Tongue (tissue), 2 donors: ENCODE measurements around the gene TMEM219. TPM values are rescaled to one million over a fixed set of nuclear protein-coding genes. Genes with fewer than 3 reads are reported as not detected.

Source experiments
- DNase-seq: peaks from one replicate; pipeline ENCODE4 v3.0.0-alpha.2; 2015
- total RNA-seq: library from RNA; depleted of rRNA; stranded (reverse); fragments of >200 nt; gene quantifications from one replicate; pipeline ENCODE4 v1.2.3, GENCODE V29; 2014

Gene TMEM219
- total RNA-seq, 1 donor from 2014 or later: 28.2 TPM

- no peak for DNase-seq
Measured at GRCh38 chr16:29982560-29983419, 20.9 kb downstream of the TMEM219 start.

- DNase-seq: no peak
Measured at GRCh38 chr16:29983420-29984136, 21.7 kb downstream of the TMEM219 start.

- DNase-seq: no peak
Measured at GRCh38 chr16:29984137-29984763, 22.4 kb downstream of the TMEM219 start.

DNA sequence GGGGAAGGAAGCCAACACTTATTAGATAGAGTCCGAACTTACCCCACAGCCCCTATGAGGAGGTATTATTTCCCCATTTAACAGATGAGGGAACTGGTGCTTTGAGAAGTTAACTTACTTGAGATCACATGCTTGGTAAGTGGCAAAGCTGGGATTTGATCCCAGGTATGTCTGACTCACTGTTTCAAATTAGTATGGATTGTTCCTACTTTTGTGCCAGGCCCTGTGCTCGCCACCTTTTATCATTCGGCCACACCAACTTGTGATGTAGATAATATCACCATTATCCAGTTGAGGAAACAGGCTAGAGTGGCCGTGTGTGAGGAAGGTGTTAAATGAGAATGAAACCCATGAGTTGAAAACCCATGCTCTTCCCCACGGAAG lies 22.9 kb downstream of the TMEM219 start:
- no peak for DNase-seq

DNA sequence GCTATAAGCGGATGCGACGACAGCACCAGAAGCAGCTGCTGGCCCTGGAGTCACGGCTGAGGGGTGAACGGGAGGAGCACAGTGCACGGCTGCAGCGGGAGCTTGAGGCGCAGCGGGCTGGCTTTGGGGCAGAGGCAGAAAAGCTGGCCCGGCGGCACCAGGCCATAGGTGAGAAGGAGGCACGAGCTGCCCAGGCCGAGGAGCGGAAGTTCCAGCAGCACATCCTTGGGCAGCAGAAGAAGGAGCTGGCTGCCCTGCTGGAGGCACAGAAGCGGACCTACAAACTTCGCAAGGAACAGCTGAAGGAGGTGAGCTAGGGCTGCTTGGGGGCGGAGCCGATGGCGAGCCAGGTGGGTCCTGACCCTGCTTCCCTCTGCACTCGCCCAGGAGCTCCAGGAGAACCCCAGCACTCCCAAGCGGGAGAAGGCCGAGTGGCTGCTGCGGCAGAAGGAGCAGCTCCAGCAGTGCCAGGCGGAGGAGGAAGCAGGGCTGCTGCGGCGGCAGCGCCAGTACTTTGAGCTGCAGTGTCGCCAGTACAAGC lies 23.5 kb downstream of the TMEM219 start:
- DNase-seq: no peak

- no peak for DNase-seq
Measured at GRCh38 chr16:29986231-29986630, 24.4 kb downstream of the TMEM219 start.

DNA sequence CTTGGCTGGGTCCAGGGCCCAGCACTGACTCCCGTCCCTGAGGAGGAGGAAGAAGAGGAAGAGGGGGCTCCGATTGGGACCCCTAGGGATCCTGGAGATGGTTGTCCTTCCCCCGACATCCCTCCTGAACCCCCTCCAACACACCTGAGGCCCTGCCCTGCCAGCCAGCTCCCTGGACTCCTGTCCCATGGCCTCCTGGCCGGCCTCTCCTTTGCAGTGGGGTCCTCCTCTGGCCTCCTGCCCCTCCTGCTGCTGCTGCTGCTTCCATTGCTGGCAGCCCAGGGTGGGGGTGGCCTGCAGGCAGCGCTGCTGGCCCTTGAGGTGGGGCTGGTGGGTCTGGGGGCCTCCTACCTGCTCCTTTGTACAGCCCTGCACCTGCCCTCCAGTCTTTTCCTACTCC lies 25.1 kb downstream of the TMEM219 start:
- no peak for DNase-seq

DNA sequence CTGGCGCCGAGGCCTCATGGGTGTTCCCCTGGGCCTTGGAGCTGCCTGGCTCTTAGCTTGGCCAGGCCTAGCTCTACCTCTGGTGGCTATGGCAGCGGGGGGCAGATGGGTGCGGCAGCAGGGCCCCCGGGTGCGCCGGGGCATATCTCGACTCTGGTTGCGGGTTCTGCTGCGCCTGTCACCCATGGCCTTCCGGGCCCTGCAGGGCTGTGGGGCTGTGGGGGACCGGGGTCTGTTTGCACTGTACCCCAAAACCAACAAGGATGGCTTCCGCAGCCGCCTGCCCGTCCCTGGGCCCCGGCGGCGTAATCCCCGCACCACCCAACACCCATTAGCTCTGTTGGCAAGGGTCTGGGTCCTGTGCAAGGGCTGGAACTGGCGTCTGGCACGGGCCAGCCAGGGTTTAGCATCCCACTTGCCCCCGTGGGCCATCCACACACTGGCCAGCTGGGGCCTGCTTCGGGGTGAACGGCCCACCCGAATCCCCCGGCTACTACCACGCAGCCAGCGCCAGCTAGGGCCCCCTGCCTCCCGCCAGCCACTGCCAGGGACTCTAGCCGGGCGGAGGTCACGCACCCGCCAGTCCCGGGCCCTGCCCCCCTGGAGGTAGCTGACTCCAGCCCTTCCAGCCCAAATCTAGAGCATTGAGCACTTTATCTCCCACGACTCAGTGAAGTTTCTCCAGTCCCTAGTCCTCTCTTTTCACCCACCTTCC lies 25.6 kb downstream of the TMEM219 start:
- DNase-seq: no peak

DNA sequence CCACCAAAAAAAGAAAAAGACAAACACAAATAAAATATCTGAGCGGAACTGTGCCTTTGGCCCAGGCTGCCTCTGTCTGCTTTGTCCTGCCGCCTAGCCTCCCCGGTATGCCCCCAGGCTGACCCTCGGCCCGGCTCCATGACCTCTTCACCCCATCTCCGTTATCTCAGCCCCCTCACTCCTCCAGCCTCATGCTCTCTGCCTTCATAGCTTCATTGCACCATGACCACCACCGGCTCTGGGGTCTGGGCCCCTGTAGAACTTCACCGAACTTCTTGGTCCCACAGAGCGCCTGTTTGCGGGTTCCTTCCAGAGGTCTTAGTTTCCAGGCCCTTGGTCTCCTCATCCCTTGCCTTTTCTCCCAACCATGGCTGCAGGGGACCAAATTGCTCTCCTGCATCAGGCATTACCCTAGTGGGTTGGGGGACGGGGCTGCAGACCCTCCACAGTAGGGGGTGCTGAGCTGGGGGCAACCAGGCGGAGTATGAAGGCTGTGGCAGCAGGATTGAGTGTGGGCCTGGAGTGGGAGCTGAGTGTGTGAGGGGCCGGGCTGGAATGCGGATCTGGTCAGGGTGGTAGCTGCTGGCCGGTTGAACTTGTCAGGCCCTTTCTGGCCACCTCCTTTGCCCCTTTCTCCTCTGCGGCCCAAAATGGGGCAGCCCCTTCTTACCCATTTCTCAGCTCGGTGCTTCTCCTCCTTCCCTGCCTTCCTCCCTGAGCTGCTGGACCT lies 26.6 kb downstream of the TMEM219 start:
- no peak for DNase-seq

GRCh38 chr16:29989111-29989858 lies 27.4 kb downstream of the TMEM219 start:
- no peak for DNase-seq

- no peak for DNase-seq
Measured at GRCh38 chr16:29990034-29990433, 28.2 kb downstream of the TMEM219 start.

- DNase-seq: no peak
Measured at GRCh38 chr16:29990883-29991570, 29.1 kb downstream of the TMEM219 start.

DNA sequence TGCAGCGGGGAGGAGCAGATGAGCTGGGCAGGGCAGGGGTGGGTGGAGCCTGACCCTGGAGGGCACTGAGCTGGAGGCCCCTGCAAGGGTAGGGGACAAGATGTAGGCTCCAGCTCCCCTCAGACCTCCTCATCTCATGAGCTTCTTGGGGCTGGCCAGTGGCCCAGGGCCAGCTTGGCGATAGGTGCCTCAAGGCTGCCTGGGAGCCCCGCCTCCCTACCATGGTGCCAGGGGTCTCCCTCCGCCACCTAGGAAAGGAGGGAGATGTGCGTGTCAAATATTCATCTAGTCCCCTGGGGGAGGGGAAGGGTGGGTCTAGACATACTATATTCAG lies 29.7 kb downstream of the TMEM219 start:
- DNase-seq: no peak

GRCh38 chr16:29992344-29992967 lies 30.6 kb downstream of the TMEM219 start:
- DNase-seq: no peak

GRCh38 chr16:29993191-29993902 lies 31.5 kb downstream of the TMEM219 start:
- no peak for DNase-seq

DNA sequence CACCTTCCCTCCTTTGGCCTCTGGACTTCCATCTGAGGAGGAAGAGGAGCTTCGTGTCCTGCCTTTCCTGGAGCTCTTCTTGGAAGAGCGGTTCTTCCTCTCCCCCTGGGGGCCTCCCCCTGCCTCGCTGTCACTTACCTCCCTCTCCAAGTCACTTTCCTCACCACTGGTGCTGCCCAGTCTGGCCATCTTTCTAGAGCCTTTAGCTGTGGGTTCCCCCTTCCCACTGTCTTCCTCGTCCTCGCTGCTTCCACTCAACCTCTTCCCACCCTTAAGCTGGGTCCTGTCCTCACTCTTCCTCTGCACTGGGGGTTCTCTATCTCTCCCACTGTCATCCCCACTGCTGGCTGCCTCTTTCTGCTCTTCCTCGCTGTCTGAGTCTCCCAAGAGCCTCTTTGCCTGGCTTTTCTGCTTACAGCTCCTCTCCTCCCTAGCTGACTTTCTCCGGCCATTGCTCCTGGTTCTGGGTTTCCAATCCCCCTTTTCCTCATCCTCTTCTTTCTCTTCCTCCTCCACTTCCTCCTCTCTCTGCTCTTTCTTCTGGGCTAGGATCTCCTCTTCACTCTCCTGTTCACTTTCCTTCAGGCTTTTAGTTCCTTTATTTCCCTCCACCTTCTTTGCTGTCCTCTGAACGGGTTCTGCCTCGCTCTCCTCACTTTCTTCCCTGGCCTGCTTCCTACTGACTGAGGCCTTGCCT lies 32.2 kb downstream of the TMEM219 start:
- DNase-seq: no peak

GRCh38 chr16:29994600-29995323 lies 32.9 kb downstream of the TMEM219 start:
- DNase-seq: no peak
